Esophagus muscularis mucosa (tissue), 4 donors: ENCODE results near the gene ANGPTL1. TPM values are rescaled to one million over a fixed set of nuclear protein-coding genes. Genes with fewer than 3 reads are reported as not detected.

Experiments used
- DNase-seq: peaks from one replicate; pipeline ENCODE4 v3.0.0-alpha.2; 2017; ENCODE audit errors: extremely low spot score
- H3K27ac ChIP-seq, 4 donors: fragments of 200-600 bp; sonication (generic); replicated peaks in 1 of 4; 1 replicate in 3 of 4; 2 replicates in 1 of 4; pipeline ENCODE4 v1.5.1; 2016 to 2019; ENCODE audit warnings: mild to moderate bottlenecking in 1 of 4
- H3K27me3 ChIP-seq, 4 donors: fragments of 200-600 bp; sonication (generic); one replicate each; pipeline versions ENCODE4 v1.5.1 to v1.6.0; 2016 to 2019
- H3K36me3 ChIP-seq, 4 donors: fragments of 200-600 bp; sonication (generic); one replicate each; pipeline ENCODE4 v1.5.1; 2016 to 2019
- H3K4me1 ChIP-seq, 4 donors: fragments of 200-600 bp; sonication (generic); one replicate each; pipeline ENCODE4 v1.5.1; 2016 to 2019
- H3K4me3 ChIP-seq, 4 donors: fragments of 200-600 bp; sonication (generic); 1 replicate in 2 of 4; 2 replicates in 2 of 4; pipeline ENCODE4 v1.5.1; 2016 to 2019; ENCODE audit warnings: mild to moderate bottlenecking in 4 of 4, moderate library complexity in 1 of 4
- H3K9me3 ChIP-seq, 4 donors: fragments of 200-600 bp; sonication (generic); 1 replicate in 3 of 4; 2 replicates in 1 of 4; pipeline ENCODE4 v1.5.1; 2016 to 2019
- EP300 ChIP-seq: sonication (generic); formaldehyde crosslinking; IDR thresholded peaks from one replicate; pipeline ENCODE4 v1.6.1; 2017; ENCODE audit warnings: antibody characterized with exemption
- POLR2A ChIP-seq: fragments of 450-650 bp; IDR thresholded peaks from one replicate; pipeline ENCODE4 v1.6.1; 2017; ENCODE audit warnings: antibody characterized with exemption, moderate library complexity, mild to moderate bottlenecking, low read depth
- POLR2AphosphoS5 ChIP-seq, 2 donors: sonication (generic); formaldehyde crosslinking; IDR thresholded peaks; one replicate each; pipeline ENCODE4 v1.6.1; 2017; ENCODE audit warnings: antibody characterized with exemption in 2 of 2
- WGBS: methylation state at CpG from one replicate; pipeline ENCODE4 v1.1.5; 2018; 5-methylcytosine and 5-hydroxymethylcytosine counted together
- intact Hi-C: fragments of 100-400 bp; cut with DNase I; formaldehyde crosslinking; loops from one replicate; pipeline ENCODE4 v1.15.1; 2023
- total RNA-seq, 4 donors: library from RNA; depleted of rRNA; stranded (reverse); fragments of >200 nt; gene quantifications; one replicate each; pipeline versions ENCODE4 v1.1.0 to v1.2.1, GENCODE V29; 2016
- TF ChIP-seq, protein P1 (sequence below), 3 experiments: fragments of 200-600 bp in 2 of 3; fragments of 450-650 bp in 1 of 3; sonication (generic) in 2 of 3; IDR thresholded peaks; one replicate each; pipeline ENCODE4 v1.5.1; 2017 to 2019; ENCODE audit warnings: antibody characterized with exemption in 3 of 3, mild to moderate bottlenecking in 2 of 3, moderate library complexity in 1 of 3

ANGPTL1 gene, protein sequence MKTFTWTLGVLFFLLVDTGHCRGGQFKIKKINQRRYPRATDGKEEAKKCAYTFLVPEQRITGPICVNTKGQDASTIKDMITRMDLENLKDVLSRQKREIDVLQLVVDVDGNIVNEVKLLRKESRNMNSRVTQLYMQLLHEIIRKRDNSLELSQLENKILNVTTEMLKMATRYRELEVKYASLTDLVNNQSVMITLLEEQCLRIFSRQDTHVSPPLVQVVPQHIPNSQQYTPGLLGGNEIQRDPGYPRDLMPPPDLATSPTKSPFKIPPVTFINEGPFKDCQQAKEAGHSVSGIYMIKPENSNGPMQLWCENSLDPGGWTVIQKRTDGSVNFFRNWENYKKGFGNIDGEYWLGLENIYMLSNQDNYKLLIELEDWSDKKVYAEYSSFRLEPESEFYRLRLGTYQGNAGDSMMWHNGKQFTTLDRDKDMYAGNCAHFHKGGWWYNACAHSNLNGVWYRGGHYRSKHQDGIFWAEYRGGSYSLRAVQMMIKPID
- total RNA-seq = 100 to 1,000 TPM; 149 to 206 (median 172) TPM

DNA sequence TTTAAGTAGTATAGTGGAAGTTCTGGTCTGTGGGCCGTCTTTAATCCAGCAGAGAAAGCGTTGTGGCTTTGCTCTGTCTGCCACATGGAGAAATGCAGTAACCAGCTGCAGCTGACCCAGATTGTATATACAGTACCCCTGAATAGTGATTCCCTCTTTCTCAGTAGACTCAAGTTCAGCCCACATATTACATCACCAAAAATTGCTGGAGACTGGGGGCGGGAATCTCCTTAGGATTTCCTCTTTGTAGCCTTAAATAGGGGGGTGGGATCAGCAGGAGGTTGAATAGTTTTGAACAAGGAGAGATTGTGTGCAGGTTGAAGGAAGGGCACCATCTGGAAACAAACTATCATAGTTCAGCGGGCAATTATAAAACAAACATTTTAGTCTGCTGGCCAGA is at the start of gene ANGPTL1:
ANGPTL1 (minus strand) TSS at position 134 of the 400 bp plus-strand sequence. CDS start 5,301 bp downstream, outside the sequence.
- Histone ChIP-seq H3K4me3 (peak within 1 kb of the TSS; percentile 45 to 59 (median 58)), H3K27me3 (no peaks in the 10 kb centered on the region), H3K36me3 (no peaks in the 10 kb centered on the region), H3K27ac (peak within 1 kb of the TSS; percentile 74 to 82 (median 78)), H3K4me1 (peaks cover 0 to 35% (median 31%) of the 10 kb centered on the region in 4 donors), H3K9me3 (no peaks in the 10 kb centered on the region)
- intact Hi-C loops = loop anchor here (5.0 kb wide), 1 partner anchor 61 kb away; no protein-coding TSS in a partner anchor
- WGBS = 20% methylated on average over 4 of the region's 4 CpGs
- DNase-seq = no peak
- no peak for TF ChIP-seq POLR2A
- peak; percentile 39 to 75 for TF ChIP-seq POLR2AphosphoS5 (IDR thresholded peaks at IDR 0.05)

DNA sequence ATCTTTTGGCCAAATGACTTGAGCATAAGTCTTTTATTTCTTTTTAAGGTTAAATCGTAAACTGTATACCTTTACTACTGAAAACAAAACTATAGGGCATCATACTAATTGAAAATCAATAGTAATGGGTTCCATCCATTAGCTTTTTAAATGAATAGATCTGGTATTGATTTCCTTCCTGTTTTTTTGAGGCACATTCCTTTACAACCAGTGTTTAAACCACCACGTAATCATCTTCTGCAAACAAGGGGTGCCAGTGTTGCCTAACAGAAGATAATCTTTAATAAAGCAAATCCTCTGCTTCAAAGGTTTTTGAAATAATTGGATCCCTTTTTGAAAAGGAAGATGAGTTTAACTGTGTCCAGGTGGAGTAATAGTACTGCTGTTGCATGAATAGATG is 48.7 kb upstream of the ANGPTL1 start:
- Histone ChIP-seq H3K4me3 (no peak overlapping the region), H3K36me3 (no peaks in the 10 kb centered on the region), H3K9me3 (peaks cover 0 to 5% (median under 1%) of the 10 kb centered on the region in 4 donors), H3K4me1 (peaks cover 0 to 29% (median 22%) of the 10 kb centered on the region in 4 donors), H3K27me3 (no peaks in the 10 kb centered on the region), H3K27ac (peak overlapping the region in 1 of 4 donors; percentile 16)
- no peak for DNase-seq
- WGBS = 86% methylated on average over 2 of the region's 2 CpGs
- no peak for TF ChIP-seq POLR2A
- TF ChIP-seq EP300 = no peak
- no peak for TF ChIP-seq POLR2AphosphoS5 (IDR thresholded peaks at IDR 0.05)
- TF ChIP-seq, protein P1, sequence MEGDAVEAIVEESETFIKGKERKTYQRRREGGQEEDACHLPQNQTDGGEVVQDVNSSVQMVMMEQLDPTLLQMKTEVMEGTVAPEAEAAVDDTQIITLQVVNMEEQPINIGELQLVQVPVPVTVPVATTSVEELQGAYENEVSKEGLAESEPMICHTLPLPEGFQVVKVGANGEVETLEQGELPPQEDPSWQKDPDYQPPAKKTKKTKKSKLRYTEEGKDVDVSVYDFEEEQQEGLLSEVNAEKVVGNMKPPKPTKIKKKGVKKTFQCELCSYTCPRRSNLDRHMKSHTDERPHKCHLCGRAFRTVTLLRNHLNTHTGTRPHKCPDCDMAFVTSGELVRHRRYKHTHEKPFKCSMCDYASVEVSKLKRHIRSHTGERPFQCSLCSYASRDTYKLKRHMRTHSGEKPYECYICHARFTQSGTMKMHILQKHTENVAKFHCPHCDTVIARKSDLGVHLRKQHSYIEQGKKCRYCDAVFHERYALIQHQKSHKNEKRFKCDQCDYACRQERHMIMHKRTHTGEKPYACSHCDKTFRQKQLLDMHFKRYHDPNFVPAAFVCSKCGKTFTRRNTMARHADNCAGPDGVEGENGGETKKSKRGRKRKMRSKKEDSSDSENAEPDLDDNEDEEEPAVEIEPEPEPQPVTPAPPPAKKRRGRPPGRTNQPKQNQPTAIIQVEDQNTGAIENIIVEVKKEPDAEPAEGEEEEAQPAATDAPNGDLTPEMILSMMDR (IDR thresholded peaks at IDR 0.05) = no peak
- intact Hi-C loops = no loop called here

DNA sequence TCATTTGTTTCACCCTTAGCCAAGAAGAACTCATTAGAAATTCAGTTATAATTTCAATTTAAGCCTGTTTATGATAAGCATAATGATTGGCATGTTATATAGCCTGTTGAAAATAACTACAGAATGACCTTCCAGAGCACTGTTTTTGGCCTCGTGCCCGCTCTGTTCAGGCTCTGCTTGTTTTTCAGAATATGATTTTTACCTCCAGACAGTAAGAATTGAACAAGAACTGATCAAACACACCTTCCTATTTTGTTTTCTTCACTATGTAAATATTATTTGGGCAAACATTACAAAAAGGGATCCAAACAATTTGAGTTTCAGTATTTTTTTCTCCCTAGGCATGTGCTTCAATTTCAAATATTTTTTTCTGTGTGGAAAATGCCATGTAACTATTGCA is 48.1 kb upstream of the ANGPTL1 start:
- TF ChIP-seq, protein P1 (IDR thresholded peaks at IDR 0.05) = no peak
- TF ChIP-seq POLR2AphosphoS5 (IDR thresholded peaks at IDR 0.05) (no peak), POLR2A (no peak), EP300 (no peak)
- no peaks in the 10 kb centered on the region for H3K9me3 ChIP-seq
- no peak overlapping the region for H3K27ac ChIP-seq
- no peaks in the 10 kb centered on the region for H3K27me3 ChIP-seq
- intact Hi-C loops = no loop called here
- DNase-seq = no peak
- H3K36me3 ChIP-seq = peaks cover 0 to 1% (median 0%) of the 10 kb centered on the region in 4 donors
- H3K4me1 ChIP-seq = peaks cover 0 to 29% (median 22%) of the 10 kb centered on the region in 4 donors
- 80% methylated on average over 2 of the region's 2 CpGs for WGBS
- H3K4me3 ChIP-seq = no peak overlapping the region

DNA sequence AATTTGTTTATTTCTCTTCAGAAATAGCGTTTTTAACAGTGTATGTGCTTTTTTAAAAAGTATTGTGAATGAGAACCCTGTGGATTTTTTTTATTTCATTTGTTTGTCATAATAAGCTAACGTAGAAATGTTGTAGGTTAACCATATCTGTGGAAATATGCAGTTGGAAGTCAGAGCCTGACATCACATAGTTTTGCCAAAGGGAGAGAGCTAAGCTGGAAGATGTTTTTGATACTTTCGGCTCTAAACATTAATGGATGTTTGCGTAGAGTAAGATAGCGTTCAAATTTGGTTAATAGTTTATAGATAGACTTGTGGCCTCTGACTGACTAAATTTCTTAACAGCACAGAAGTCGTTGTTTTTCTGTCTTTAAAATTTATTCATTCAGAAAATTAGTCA is 47.4 kb upstream of the ANGPTL1 start:
- DNase-seq = no peak
- H3K27ac ChIP-seq = no peak overlapping the region
- 70% methylated on average over 6 of the region's 6 CpGs for WGBS
- H3K4me3 ChIP-seq = peak overlapping the region in 1 of 4 donors; percentile 10
- intact Hi-C loops = no loop called here
- peaks cover 0 to 3% (median 0%) of the 10 kb centered on the region in 4 donors for H3K36me3 ChIP-seq
- H3K9me3 ChIP-seq = no peaks in the 10 kb centered on the region
- TF ChIP-seq EP300 (no peak), POLR2A (no peak), POLR2AphosphoS5 (IDR thresholded peaks at IDR 0.05) (no peak)
- TF ChIP-seq, protein P1 (IDR thresholded peaks at IDR 0.05) = no peak
- peaks cover 0 to 29% (median 22%) of the 10 kb centered on the region in 4 donors for H3K4me1 ChIP-seq
- H3K27me3 ChIP-seq = no peaks in the 10 kb centered on the region

DNA sequence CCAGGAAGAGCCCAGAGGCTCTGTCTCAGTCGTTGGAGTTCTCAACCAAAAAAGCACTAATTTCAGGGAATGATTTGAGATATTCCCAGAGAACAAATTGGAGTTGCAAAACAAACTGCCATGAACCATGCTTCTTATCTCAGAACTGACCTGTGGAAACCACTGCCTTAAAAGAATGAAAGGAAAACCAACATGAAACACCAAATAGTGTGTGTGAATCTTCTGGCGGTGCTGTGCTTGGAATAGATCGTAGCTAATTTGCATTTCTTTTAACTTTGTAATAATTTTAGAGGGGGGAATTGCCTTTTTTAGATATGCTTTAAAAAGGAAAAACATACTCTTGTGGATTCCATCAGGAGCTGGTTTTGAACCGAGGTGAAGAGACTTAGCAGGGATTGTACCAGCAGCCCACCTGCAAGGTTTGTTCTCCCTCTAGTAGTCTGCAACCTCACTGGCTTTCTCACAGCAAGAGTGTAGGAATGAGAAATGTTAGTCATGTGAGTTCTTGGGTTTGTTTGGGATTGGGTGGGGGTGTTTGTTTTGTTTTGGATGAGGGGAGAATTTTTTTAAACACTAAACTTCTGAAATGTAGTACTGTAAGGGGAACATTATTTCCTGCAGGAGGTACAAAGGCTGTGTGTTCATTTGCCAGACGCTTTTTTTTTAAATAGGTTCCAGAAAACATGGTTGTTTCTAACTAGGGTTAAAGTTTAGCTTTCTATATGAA is 45.7 kb upstream of the ANGPTL1 start:
- no peak for TF ChIP-seq POLR2A
- TF ChIP-seq POLR2AphosphoS5 (IDR thresholded peaks at IDR 0.05) = no peak
- H3K27ac ChIP-seq = no peak overlapping the region
- intact Hi-C loops = no loop called here

More for the DNA sequence above, 45.7 kb upstream of the ANGPTL1 start:
- no peak for DNase-seq
- Histone ChIP-seq H3K27me3 (no peaks in the 10 kb centered on the region), H3K9me3 (no peaks in the 10 kb centered on the region), H3K4me1 (peaks cover 0 to 22% (median 20%) of the 10 kb centered on the region in 4 donors), H3K4me3 (no peak overlapping the region), H3K36me3 (peaks cover 0 to 3% (median 0%) of the 10 kb centered on the region in 4 donors)
- WGBS = 89% methylated on average over 5 of the region's 5 CpGs
